Urothelium cell line (cell line): ENCODE measurements around the gene PRMT7.

Experiments used
- DNase-seq: peaks from one replicate; pipeline ENCODE4 v3.0.0; 2011; ENCODE audit warnings: low spot score, mixed read lengths
- FAIRE-seq: peaks from 2 replicates; lab custom pipeline; 2011; peaks lifted over from hg19 to GRCh38; lab: Jason Lieb, UNC

The PRMT7 gene

GRCh38 chr16:68373528-68374245 lies 62.9 kb downstream of the PRMT7 start:
- DNase-seq, result no peak
- no peak for FAIRE-seq

GRCh38 chr16:68374246-68374805 lies 63.5 kb downstream of the PRMT7 start:
- FAIRE-seq (no peak), DNase-seq (no peak)

- no peak for FAIRE-seq
- DNase-seq, result no peak
Observed at GRCh38 chr16:68374961-68375660, 64.3 kb downstream of the PRMT7 start.

- DNase-seq (no peak), FAIRE-seq (no peak)
Observed at GRCh38 chr16:68375801-68376536, 65.2 kb downstream of the PRMT7 start.

GRCh38 chr16:68376590-68376989 lies 65.8 kb downstream of the PRMT7 start:
- FAIRE-seq (no peak), DNase-seq (no peak)

- no peak for FAIRE-seq
- DNase-seq, result no peak
Observed at GRCh38 chr16:68377221-68377620, 66.4 kb downstream of the PRMT7 start.

- no peak for FAIRE-seq
- no peak for DNase-seq
Observed at GRCh38 chr16:68377667-68378393, 67.0 kb downstream of the PRMT7 start.

- FAIRE-seq, result no peak
- no peak for DNase-seq
Observed at GRCh38 chr16:68378436-68379415, 67.9 kb downstream of the PRMT7 start.

GRCh38 chr16:68379472-68380347 lies 68.9 kb downstream of the PRMT7 start:
- no peak for FAIRE-seq
- DNase-seq, result no peak

GRCh38 chr16:68380348-68380670 lies 69.5 kb downstream of the PRMT7 start:
- no peak for DNase-seq
- no peak for FAIRE-seq

- no peak for DNase-seq
Observed at GRCh38 chr16:68380676-68381362, 70.0 kb downstream of the PRMT7 start.

GRCh38 chr16:68381363-68381724 lies 70.5 kb downstream of the PRMT7 start:
- DNase-seq, result no peak
- no peak for FAIRE-seq

More at GRCh38 chr16:68380676-68381362, 70.0 kb downstream of the PRMT7 start:
- no peak for FAIRE-seq

GRCh38 chr16:68382296-68382718 lies 71.5 kb downstream of the PRMT7 start:
- no peak for FAIRE-seq
- DNase-seq, result no peak

GRCh38 chr16:68383858-68384257 lies 73.0 kb downstream of the PRMT7 start:
- no peak for DNase-seq
- no peak for FAIRE-seq

GRCh38 chr16:68384288-68385161 lies 73.7 kb downstream of the PRMT7 start:
- no peak for DNase-seq
- no peak for FAIRE-seq

GRCh38 chr16:68385371-68385770 lies 74.6 kb downstream of the PRMT7 start:
- DNase-seq (no peak), FAIRE-seq (no peak)

- DNase-seq, result no peak
Observed at GRCh38 chr16:68386628-68387027, 75.8 kb downstream of the PRMT7 start.

More at GRCh38 chr16:68386628-68387027, 75.8 kb downstream of the PRMT7 start:
- no peak for FAIRE-seq
